GM12878 (cell line): ENCODE results near the gene TAPT1. TPM values are rescaled to one million over a fixed set of nuclear protein-coding genes. Genes with fewer than 3 reads are reported as not detected.

Source experiments
- ATAC-seq: fragments of 200-7000 bp; cut with Tn5 transposase; 3 replicates; pipeline ENCODE4 v1.9.1; 2020; ENCODE audit warnings: mild to moderate bottlenecking, moderate library complexity
- BruUV-seq: library from RNA; stranded (reverse); fragments of 400-500 nt; replicated peaks from 2 replicates; lab custom pipeline; 2021; lab: Mats Ljungman, UMichigan
- CTCF ChIA-PET: fragments of 300-600 bp; sonication (Branson Sonifier 250); formaldehyde crosslinking; extraction: SDS; loops from one replicate; lab custom pipeline; 2021; ENCODE audit warnings: inconsistent platforms; lab: Yijun Ruan, JAX
- POLR2A ChIA-PET: fragments of 350-600 bp; formaldehyde crosslinking; extraction: SDS; loops from one replicate; lab custom pipeline; 2021; ENCODE audit warnings: inconsistent platforms; lab: Charles Lee
- RAD21 ChIA-PET: fragments of 300-600 bp; sonication (Branson Sonifier 250); formaldehyde crosslinking; loops from one replicate; lab custom pipeline; 2023; ENCODE audit warnings: antibody characterized with exemption; ENCODE audit not compliant: unreplicated experiment; lab: Charles Lee
- SMC1A ChIA-PET: fragments of 300-600 bp; sonication (Branson Sonifier 250); formaldehyde crosslinking; loops from one replicate; lab custom pipeline; 2023; ENCODE audit not compliant: unreplicated experiment, uncharacterized antibody; lab: Charles Lee
- DNase-seq: peaks from one replicate; pipeline ENCODE4 v3.0.0-alpha.2; 2011; ENCODE audit warnings: low read depth, low spot score
- FAIRE-seq: peaks from 3 replicates; lab custom pipeline; 2011; peaks lifted over from hg19 to GRCh38; lab: Jason Lieb, UNC
- H2AFZ ChIP-seq: 2 replicates; pipeline ENCODE4 v1.6.0; 2011; ENCODE audit warnings: low read depth, low read length, control low read depth; ENCODE audit not compliant: control insufficient read depth
- H3K27ac ChIP-seq: 2 replicates; pipeline ENCODE4 v1.5.1; 2011; ENCODE audit warnings: control low read depth; ENCODE audit not compliant: control insufficient read depth, insufficient read depth
- H3K27me3 ChIP-seq, 2 experiments: replicated peaks in 1 of 2; 2 replicates each; pipeline versions ENCODE4 v1.6.0 to v1.6.1; 2011; ENCODE audit warnings: low read length in 1 of 2; ENCODE audit not compliant: control insufficient read depth in 2 of 2, insufficient read depth in 2 of 2
- H3K36me3 ChIP-seq, 2 experiments: 2 replicates each; pipeline ENCODE4 v1.5.1; 2011; ENCODE audit warnings: low read length in 1 of 2; ENCODE audit not compliant: control insufficient read depth in 2 of 2, insufficient read depth in 2 of 2
- H3K4me1 ChIP-seq: 2 replicates; pipeline ENCODE4 v1.6.1; 2011; ENCODE audit warnings: mild to moderate bottlenecking, low read length, moderate library complexity, mixed read lengths; ENCODE audit not compliant: control insufficient read depth, insufficient read depth
- H3K4me2 ChIP-seq: 2 replicates; pipeline ENCODE4 v1.6.0; 2011; ENCODE audit warnings: control low read depth; ENCODE audit not compliant: control insufficient read depth, insufficient read depth
- H3K4me3 ChIP-seq: fragments of 200-600 bp; sonication (generic); 2 replicates; pipeline ENCODE4 v1.5.1; 2016
- H3K79me2 ChIP-seq: 2 replicates; pipeline ENCODE4 v1.6.0; 2011; ENCODE audit warnings: low read length; ENCODE audit not compliant: control insufficient read depth, insufficient read depth
- H3K9ac ChIP-seq: 2 replicates; pipeline ENCODE4 v1.8.0; 2011; ENCODE audit warnings: low read length, control low read depth, mixed read lengths; ENCODE audit not compliant: control insufficient read depth, insufficient read depth
- H3K9me3 ChIP-seq: replicated peaks from 3 replicates; pipeline ENCODE4 v1.5.1; 2011; ENCODE audit warnings: mild to moderate bottlenecking, low read length; ENCODE audit not compliant: control insufficient read depth, insufficient read depth
- H4K20me1 ChIP-seq: 2 replicates; pipeline ENCODE4 v1.6.0; 2011; ENCODE audit not compliant: control insufficient read depth, insufficient read depth
- BHLHE40 ChIP-seq, 2 experiments: fragments of 450-650 bp in 1 of 2; IDR thresholded peaks; 2 replicates each; pipeline ENCODE4 v1.6.1; 2011 to 2017; ENCODE audit warnings: low read depth in 2 of 2, borderline replicate concordance in 1 of 2, improper control_type of control experiment in 1 of 2, low read length in 1 of 2, mild to moderate bottlenecking in 1 of 2
- LARP7 ChIP-seq: fragments of 450-650 bp; IDR thresholded peaks from 2 replicates; pipeline ENCODE4 v1.6.1; 2017; ENCODE audit warnings: mild to moderate bottlenecking
- MTA3 ChIP-seq: IDR thresholded peaks from 2 replicates; pipeline ENCODE4 v1.6.1; 2012; ENCODE audit warnings: low read length, inconsistent platforms, borderline replicate concordance
- RFX5 ChIP-seq: IDR thresholded peaks from 2 replicates; pipeline ENCODE4 v1.6.1; 2011; ENCODE audit warnings: low read depth, low read length, improper control_type of control experiment
- SMARCA5 ChIP-seq: fragments of 450-650 bp; IDR thresholded peaks from 2 replicates; pipeline ENCODE4 v1.6.1; 2017; ENCODE audit warnings: mild to moderate bottlenecking
- SMC3 ChIP-seq: IDR thresholded peaks from 2 replicates; pipeline ENCODE4 v1.6.1; 2011; ENCODE audit warnings: low read length, improper control_type of control experiment, borderline replicate concordance
- STAT1 ChIP-seq: fragments of 450-650 bp; conservative IDR thresholded peaks from 2 replicates; pipeline ENCODE4 v1.6.1; 2014; ENCODE audit warnings: antibody characterized with exemption, mild to moderate bottlenecking
- TBL1XR1 ChIP-seq: IDR thresholded peaks from 2 replicates; pipeline ENCODE4 v1.6.1; 2012; ENCODE audit warnings: low read depth, low read length, improper control_type of control experiment
- TCF7 ChIP-seq: IDR thresholded peaks from 2 replicates; pipeline ENCODE4 v1.6.1; 2014; ENCODE audit warnings: antibody characterized with exemption, borderline replicate concordance
- YY1 ChIP-seq: IDR thresholded peaks from 2 replicates; pipeline ENCODE4 v1.6.1; 2011; ENCODE audit warnings: low read depth, mild to moderate bottlenecking, low read length
- WGBS: methylation state at CpG from one replicate; pipeline ENCODE4 v1.1.6; 2016; ENCODE audit warnings: low lambda C conversion rate; ENCODE audit not compliant: insufficient replicate concordance, insufficient coverage; ENCODE audit errors: missing lambda C conversion rate; 5-methylcytosine and 5-hydroxymethylcytosine counted together
- in situ Hi-C: fragments of 300-500 bp; cut with MboI; formaldehyde crosslinking; loops from 9 replicates; pipeline ENCODE4 v1.14.3; 2018; ENCODE audit warnings: mixed read lengths
- intact Hi-C: fragments of 100-400 bp; cut with micrococcal nuclease; formaldehyde crosslinking; loops from one replicate; pipeline ENCODE4 v1.14.2; 2022; ENCODE audit not compliant: unreplicated experiment
- polyA plus RNA-seq, 11 experiments: library from polyadenylated mRNA; depleted of rRNA in 4 of 11; unstranded in 6 of 11; stranded (reverse) in 5 of 11; fragments of >200 nt; fragmentation: Nextera tagmentation in 4 of 11; fragmentation: Illumina TruSeq in 1 of 11; extraction: Ambion mirVana in 4 of 11; extraction: Trizol in 1 of 11; gene quantifications; 1 replicate in 1 of 11; 2 replicates in 10 of 11; pipeline versions ENCODE4 v1.2.1 to v1.2.3, GENCODE V29; 2011 to 2016; ENCODE audit warnings: inconsistent platforms in 2 of 11, missing spikeins in 2 of 11, low read depth in 1 of 11
- total RNA-seq, 4 experiments: library from RNA; depleted of rRNA in 3 of 4; stranded (reverse); fragments of >200 nt in 3 of 4; fragmentation: Illumina TruSeq in 1 of 4; extraction: Trizol in 1 of 4; gene quantifications; 2 replicates each; pipeline versions ENCODE4 v1.2.1 to v1.2.3, GENCODE V29; 2013 to 2021
- TF ChIP-seq, protein P1 (sequence below): fragments of 450-650 bp; formaldehyde crosslinking; IDR thresholded peaks from 2 replicates; pipeline ENCODE4 v1.5.0; 2022; ENCODE audit warnings: mild to moderate bottlenecking, missing genetic modification characterization

The TAPT1 gene
- total and polyA plus RNA-seq, 10 of the 15 experiments (the other 5 are each of a cell fraction or from before 2014, with no cell fraction given), result 0.91 to 23.3 (median 9.5) TPM

DNA sequence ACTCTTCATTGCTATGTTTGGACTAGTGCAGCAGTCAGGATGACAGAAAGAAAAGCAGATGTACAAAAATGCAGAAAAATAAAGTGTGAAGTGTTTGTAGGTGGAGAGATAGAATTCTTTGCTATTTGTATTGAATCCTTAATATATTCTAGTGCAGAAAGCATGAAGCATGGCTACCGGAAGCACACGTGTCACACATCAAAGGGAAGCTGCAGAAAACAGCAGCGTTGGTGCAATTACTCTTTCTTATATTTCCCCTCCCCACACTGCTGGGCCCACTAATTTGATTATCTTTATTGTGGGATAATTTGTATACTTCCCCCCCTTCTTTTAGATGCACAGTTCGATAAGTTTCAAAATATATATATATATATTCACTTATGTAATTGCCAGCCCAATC, 35.9 kb upstream of the TAPT1 start:
- no peak overlapping the region for H3K27ac ChIP-seq
- ChIA-PET POLR2A (no interaction called here), SMC1A (no interaction called here), CTCF (interaction anchor here (1.1 kb wide), 1 partner anchor 43 kb away, joined by 3 read pairs; no protein-coding TSS in a partner anchor), RAD21 (no interaction called here)
- ATAC-seq (no peak), DNase-seq (no peak), FAIRE-seq (no peak)
- BruUV-seq, result no TSS peak
- no peak overlapping the region for H3K4me3 ChIP-seq
- H4K20me1 ChIP-seq, result no peaks in the 10 kb centered on the region
- no peaks in the 10 kb centered on the region for H3K4me1 ChIP-seq
- no peaks in the 10 kb centered on the region for H3K79me2 ChIP-seq
- TF ChIP-seq YY1 (peak; percentile 42; the same call in 1 of the 2 replicates), BHLHE40 (IDR thresholded peaks at IDR 0.05; ENCODE audit: borderline replicate concordance in 1 of 2, low read depth in 2 of 2, low read length in 1 of 2) (peak; percentile 20 to 22; a peak in 1 of 4 replicates), TCF7 (peak; percentile 81), RFX5 (no peak)
- intact Hi-C loops (no loop called here), in situ Hi-C loops (no loop called here)
- WGBS, result 0% methylated on average over 4 of the region's 4 CpGs
- H3K9ac ChIP-seq, result no peak overlapping the region
- no peaks in the 10 kb centered on the region for H3K27me3 ChIP-seq
- no peaks in the 10 kb centered on the region for H3K9me3 ChIP-seq
- H2AFZ ChIP-seq, result no peak overlapping the region
- H3K4me2 ChIP-seq, result no peak overlapping the region
- H3K36me3 ChIP-seq, result no peaks in the 10 kb centered on the region

DNA sequence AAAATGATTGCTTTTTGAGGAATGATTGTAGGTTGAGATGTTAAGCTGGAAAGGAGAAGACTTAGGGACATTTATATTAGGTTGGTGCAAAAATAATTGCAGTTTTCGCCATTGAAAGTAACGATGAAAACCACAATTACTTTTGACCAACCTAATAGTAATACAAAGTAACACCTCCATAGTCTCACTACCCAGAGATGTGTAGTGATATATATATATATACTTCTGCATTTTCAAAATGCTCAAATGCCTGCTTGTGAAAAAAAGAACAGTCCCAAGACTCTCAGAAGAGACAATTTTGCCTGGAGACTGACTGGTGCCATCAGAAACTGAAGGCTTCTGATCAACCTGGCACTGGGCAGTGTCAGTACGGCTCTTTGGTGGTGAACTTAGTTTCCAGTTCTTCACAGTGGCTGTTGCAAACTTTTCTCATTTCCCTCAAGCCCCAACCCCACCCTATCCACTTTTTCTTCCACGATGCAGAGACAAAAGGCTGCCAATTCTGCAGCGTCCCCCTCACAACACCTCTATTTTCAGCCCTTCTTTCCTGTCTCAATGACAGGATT, 35.1 kb upstream of the TAPT1 start:
- Histone ChIP-seq H3K36me3 (no peaks in the 10 kb centered on the region), H3K27ac (no peak overlapping the region), H3K79me2 (no peaks in the 10 kb centered on the region), H3K4me3 (no peak overlapping the region), H3K9me3 (no peaks in the 10 kb centered on the region), H3K4me2 (no peak overlapping the region), H3K9ac (no peak overlapping the region), H4K20me1 (no peaks in the 10 kb centered on the region), H3K4me1 (no peaks in the 10 kb centered on the region), H3K27me3 (no peaks in the 10 kb centered on the region), H2AFZ (no peak overlapping the region)
- WGBS, result 71% methylated on average over 5 of the region's 5 CpGs
- DNase-seq (no peak), ATAC-seq (no peak), FAIRE-seq (no peak)
- ChIA-PET POLR2A (no interaction called here), RAD21 (no interaction called here), CTCF (no interaction called here), SMC1A (no interaction called here)
- no TSS peak for BruUV-seq
- TF ChIP-seq LARP7 (no peak), TBL1XR1 (no peak), SMARCA5 (no peak), MTA3 (no peak), STAT1 (no peak), SMC3 (no peak)
- TF ChIP-seq, protein P1, sequence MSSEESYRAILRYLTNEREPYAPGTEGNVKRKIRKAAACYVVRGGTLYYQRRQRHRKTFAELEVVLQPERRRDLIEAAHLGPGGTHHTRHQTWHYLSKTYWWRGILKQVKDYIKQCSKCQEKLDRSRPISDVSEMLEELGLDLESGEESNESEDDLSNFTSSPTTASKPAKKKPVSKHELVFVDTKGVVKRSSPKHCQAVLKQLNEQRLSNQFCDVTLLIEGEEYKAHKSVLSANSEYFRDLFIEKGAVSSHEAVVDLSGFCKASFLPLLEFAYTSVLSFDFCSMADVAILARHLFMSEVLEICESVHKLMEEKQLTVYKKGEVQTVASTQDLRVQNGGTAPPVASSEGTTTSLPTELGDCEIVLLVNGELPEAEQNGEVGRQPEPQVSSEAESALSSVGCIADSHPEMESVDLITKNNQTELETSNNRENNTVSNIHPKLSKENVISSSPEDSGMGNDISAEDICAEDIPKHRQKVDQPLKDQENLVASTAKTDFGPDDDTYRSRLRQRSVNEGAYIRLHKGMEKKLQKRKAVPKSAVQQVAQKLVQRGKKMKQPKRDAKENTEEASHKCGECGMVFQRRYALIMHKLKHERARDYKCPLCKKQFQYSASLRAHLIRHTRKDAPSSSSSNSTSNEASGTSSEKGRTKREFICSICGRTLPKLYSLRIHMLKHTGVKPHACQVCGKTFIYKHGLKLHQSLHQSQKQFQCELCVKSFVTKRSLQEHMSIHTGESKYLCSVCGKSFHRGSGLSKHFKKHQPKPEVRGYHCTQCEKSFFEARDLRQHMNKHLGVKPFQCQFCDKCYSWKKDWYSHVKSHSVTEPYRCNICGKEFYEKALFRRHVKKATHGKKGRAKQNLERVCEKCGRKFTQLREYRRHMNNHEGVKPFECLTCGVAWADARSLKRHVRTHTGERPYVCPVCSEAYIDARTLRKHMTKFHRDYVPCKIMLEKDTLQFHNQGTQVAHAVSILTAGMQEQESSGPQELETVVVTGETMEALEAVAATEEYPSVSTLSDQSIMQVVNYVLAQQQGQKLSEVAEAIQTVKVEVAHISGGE (CRISPR knock-in tag), result no peak
- in situ Hi-C loops (no loop called here), intact Hi-C loops (no loop called here)
